HepG2 (cell line): ENCODE results near the gene TPSB2. TPM values are rescaled to one million over a fixed set of nuclear protein-coding genes. Genes with fewer than 3 reads are reported as not detected.

ENCODE experiments used
- ATAC-seq: fragments of 200-7000 bp; cut with Tn5 transposase; 3 replicates; pipeline ENCODE4 v1.9.1; 2020; ENCODE audit warnings: mild to moderate bottlenecking, moderate library complexity
- BruUV-seq: library from RNA; stranded (reverse); fragments of 400-500 nt; replicated peaks from 2 replicates; lab custom pipeline; 2021; lab: Mats Ljungman, UMichigan
- CTCF ChIA-PET: fragments of 300-600 bp; formaldehyde crosslinking; extraction: SDS; loops from one replicate; lab custom pipeline; 2021; ENCODE audit warnings: low total read pairs, inconsistent platforms, low intra/inter-chr PET ratio; lab: Yijun Ruan, JAX
- POLR2A ChIA-PET: fragments of 350-600 bp; sonication (Branson Sonifier 250); formaldehyde crosslinking; loops from one replicate; lab custom pipeline; 2020; ENCODE audit warnings: antibody characterized with exemption, inconsistent platforms; lab: Yijun Ruan, JAX
- DNase-seq: peaks from one replicate; pipeline ENCODE4 v3.0.0-alpha.2; 2015; ENCODE audit warnings: low spot score
- FAIRE-seq: peaks from 3 replicates; lab custom pipeline; 2011; peaks lifted over from hg19 to GRCh38; lab: Jason Lieb, UNC
- H2AFZ ChIP-seq: one replicate; pipeline ENCODE4 v1.6.1; 2011; ENCODE audit warnings: low read length, inconsistent platforms
- H3K27ac ChIP-seq: fragments of 300-600 bp; 3 replicates; pipeline ENCODE4 v1.8.0; 2011; ENCODE audit warnings: mixed run types, mild to moderate bottlenecking, mixed read lengths, low read length, inconsistent platforms; ENCODE audit not compliant: insufficient read depth; ENCODE audit errors: extremely low read length
- H3K27me3 ChIP-seq, 2 experiments: fragments of 200-600 bp in 1 of 2; 2 replicates in 1 of 2; 3 replicates in 1 of 2; pipeline versions ENCODE4 v1.6.0 to v1.8.0; 2011; ENCODE audit warnings: low read length in 2 of 2, mild to moderate bottlenecking in 2 of 2, moderate library complexity in 2 of 2, inconsistent platforms in 1 of 2; ENCODE audit not compliant: insufficient read depth in 2 of 2, control insufficient read depth in 1 of 2
- H3K36me3 ChIP-seq, 2 experiments: fragments of 200-600 bp in 1 of 2; replicated peaks in 1 of 2; 2 replicates in 1 of 2; 3 replicates in 1 of 2; pipeline versions ENCODE4 v1.5.1 to v1.8.0; 2011; ENCODE audit warnings: low read length in 2 of 2, inconsistent platforms in 1 of 2; ENCODE audit not compliant: insufficient read depth in 2 of 2, control insufficient read depth in 1 of 2
- H3K4me1 ChIP-seq: 2 replicates; pipeline ENCODE4 v1.5.1; 2012; ENCODE audit warnings: low read length, inconsistent platforms; ENCODE audit not compliant: insufficient read depth
- H3K4me2 ChIP-seq: 2 replicates; pipeline ENCODE4 v1.6.0; 2011; ENCODE audit warnings: low read depth, low read length, inconsistent platforms
- H3K4me3 ChIP-seq, 3 experiments: fragments of 200-600 bp in 1 of 3; sonication (generic), shearing (Covaris generic) in 1 of 3; replicated peaks in 1 of 3; 2 replicates each; pipeline ENCODE4 v1.5.1; 2011 to 2016; ENCODE audit warnings: low read length in 3 of 3, inconsistent platforms in 2 of 3, low read depth in 2 of 3, mild to moderate bottlenecking in 2 of 3, control low read depth in 1 of 3, mixed read lengths in 1 of 3; ENCODE audit not compliant: insufficient read depth in 1 of 3
- H3K79me2 ChIP-seq: one replicate; pipeline ENCODE4 v1.6.1; 2011; ENCODE audit warnings: low read length, inconsistent platforms; ENCODE audit not compliant: insufficient read depth
- H3K9ac ChIP-seq: 2 replicates; pipeline ENCODE4 v1.6.0; 2011; ENCODE audit warnings: mild to moderate bottlenecking, low read depth, low read length, inconsistent platforms; ENCODE audit not compliant: insufficient read depth
- H3K9me3 ChIP-seq: 2 replicates; pipeline ENCODE4 v1.5.1; 2012; ENCODE audit warnings: mild to moderate bottlenecking, low read length
- H4K20me1 ChIP-seq: 2 replicates; pipeline ENCODE4 v1.6.0; 2011; ENCODE audit warnings: inconsistent platforms, mild to moderate bottlenecking, low read length, moderate library complexity; ENCODE audit not compliant: insufficient read depth
- AGO2 ChIP-seq: fragments of 200-400 bp; formaldehyde crosslinking; optimal IDR thresholded peaks from 2 replicates; pipeline ENCODE3; 2017; ENCODE audit warnings: mild to moderate bottlenecking, low read depth, low read length, moderate library complexity
- MNT ChIP-seq: fragments of 450-650 bp; IDR thresholded peaks from 2 replicates; pipeline ENCODE4 v1.6.1; 2016
- MXI1 ChIP-seq: IDR thresholded peaks from 3 replicates; pipeline ENCODE4 v1.6.1; 2012; ENCODE audit warnings: low read depth, low read length, inconsistent platforms, borderline replicate concordance
- ZNF768 ChIP-seq: sonication (generic); formaldehyde crosslinking; IDR thresholded peaks from 2 replicates; pipeline ENCODE4 v1.4.0; 2020; ENCODE audit warnings: missing genetic modification reagents
- WGBS: methylation state at CpG from one replicate; pipeline ENCODE4 v1.1.6; 2017; ENCODE audit warnings: low lambda C conversion rate; 5-methylcytosine and 5-hydroxymethylcytosine counted together
- in situ Hi-C: cut with HindIII; loops from 2 replicates; pipeline ENCODE4 v1.10.0; 2017; ENCODE audit warnings: low pct_unique_long_range_greater_than_20kb; ENCODE audit not compliant: extremely low pct_ligation_motif_present
- intact Hi-C: fragments of 100-400 bp; cut with micrococcal nuclease; formaldehyde crosslinking; loops from one replicate; pipeline ENCODE4 v1.10.0; 2022; ENCODE audit not compliant: unreplicated experiment
- polyA plus RNA-seq, 8 experiments: library from polyadenylated mRNA; depleted of rRNA in 3 of 8; stranded (reverse) in 7 of 8; unstranded in 1 of 8; fragments of >200 nt; fragmentation: Illumina TruSeq in 4 of 8; extraction: Trizol in 4 of 8; gene quantifications; 2 replicates each; pipeline versions ENCODE4 v1.2.1 to v1.2.3, GENCODE V29; 2011 to 2016; ENCODE audit warnings: low read depth in 4 of 8, missing spikeins in 1 of 8, mixed read lengths in 1 of 8; ENCODE audit not compliant: insufficient read depth in 1 of 8
- total RNA-seq, 5 experiments: library from RNA; depleted of rRNA; stranded (reverse); fragments of >200 nt; fragmentation: Illumina TruSeq; extraction: Trizol; gene quantifications; 2 replicates each; pipeline ENCODE4 v1.2.3, GENCODE V29; 2016; ENCODE audit warnings: low read depth in 1 of 5

TPSB2 gene
- total and polyA plus RNA-seq, 2 of the 13 experiments (the other 11 are each of a cell fraction or from before 2014, with no cell fraction given): not detected

- FAIRE-seq (no peak), DNase-seq (no peak), ATAC-seq (no peak)
- in situ Hi-C loops (no loop called here), intact Hi-C loops (no loop called here)
- POLR2A ChIA-PET: interaction anchor here (0.6 kb wide), 1 partner anchor 495 kb away, joined by 3 read pairs; the partner anchor contains the start of gene JPT2
- peaks cover 25% of the 10 kb centered on the region for H3K4me1 ChIP-seq
- H3K4me3 ChIP-seq: no peak overlapping the region
- 0 out of 2 replicates have a peak, but pooled peaks cover 4% of the 10 kb centered on the region for H4K20me1 ChIP-seq
- TF ChIP-seq MNT (peak; percentile 71), ZNF768 (CRISPR knock-in tag) (no peak), MXI1 (0 out of 3 replicates have a peak, but pooled peaks have one; percentile 16), AGO2 (no peak)
- H3K27me3 ChIP-seq: peaks cover 0 to 30% of the 10 kb centered on the region in 2 experiments; a peak in 3 of 5 replicates
- BruUV-seq: no TSS peak
- no peak overlapping the region for H3K9ac ChIP-seq
- H3K36me3 ChIP-seq: no peaks in the 10 kb centered on the region
- 44% methylated on average over 22 of the region's 45 CpGs for WGBS
- H3K9me3 ChIP-seq: no peaks in the 10 kb centered on the region
- H3K4me2 ChIP-seq: no peak overlapping the region
- no peaks in the 10 kb centered on the region for H3K79me2 ChIP-seq
- CTCF ChIA-PET: interaction anchor here (0.6 to 2.3 kb wide), 3 partner anchors 11 to 77 kb away, joined by 3 to 10 read pairs (median 6); no protein-coding TSS in a partner anchor
- no peak overlapping the region for H2AFZ ChIP-seq
- no peak overlapping the region for H3K27ac ChIP-seq
Observed at GRCh38 chr16:1182950-1183907, 46.8 kb downstream of the TPSB2 start.
